IPS DF 6.9 (cell line): ENCODE results near the gene ZNF778.

ENCODE experiments used
- DNase-seq: peaks from one replicate; pipeline ENCODE4 v3.0.0-alpha.2; 2013; ENCODE audit warnings: low read depth, low spot score
- H3K27ac ChIP-seq: one replicate; pipeline ENCODE4 v1.5.1; 2013; ENCODE audit warnings: low read length, control low read depth
- H3K27me3 ChIP-seq: 2 replicates; pipeline ENCODE4 v1.6.1; 2013; ENCODE audit warnings: mild to moderate bottlenecking, low read length; ENCODE audit not compliant: control insufficient read depth, insufficient read depth
- H3K36me3 ChIP-seq: 2 replicates; pipeline ENCODE4 v1.6.1; 2013; ENCODE audit warnings: low read length; ENCODE audit not compliant: control insufficient read depth, insufficient read depth
- H3K4me1 ChIP-seq: 2 replicates; pipeline ENCODE4 v1.6.1; 2013; ENCODE audit warnings: low read length; ENCODE audit not compliant: control insufficient read depth, insufficient read depth
- H3K4me3 ChIP-seq: 2 replicates; pipeline ENCODE4 v1.5.1; 2013; ENCODE audit warnings: mild to moderate bottlenecking, low read length
- H3K9me3 ChIP-seq: 2 replicates; pipeline ENCODE4 v1.6.1; 2013; ENCODE audit warnings: low read length, inconsistent platforms; ENCODE audit not compliant: control insufficient read depth, insufficient read depth
- WGBS: extraction: QIAGEN DNeasy Blood & Tissue Kit; methylation state at CpG from one replicate; pipeline ENCODE4 v1.1.7; 2013; ENCODE audit warnings: mixed read lengths, missing lambda C conversion rate; ENCODE audit not compliant: insufficient read length, insufficient coverage; 5-methylcytosine and 5-hydroxymethylcytosine counted together

ZNF778 gene

DNA sequence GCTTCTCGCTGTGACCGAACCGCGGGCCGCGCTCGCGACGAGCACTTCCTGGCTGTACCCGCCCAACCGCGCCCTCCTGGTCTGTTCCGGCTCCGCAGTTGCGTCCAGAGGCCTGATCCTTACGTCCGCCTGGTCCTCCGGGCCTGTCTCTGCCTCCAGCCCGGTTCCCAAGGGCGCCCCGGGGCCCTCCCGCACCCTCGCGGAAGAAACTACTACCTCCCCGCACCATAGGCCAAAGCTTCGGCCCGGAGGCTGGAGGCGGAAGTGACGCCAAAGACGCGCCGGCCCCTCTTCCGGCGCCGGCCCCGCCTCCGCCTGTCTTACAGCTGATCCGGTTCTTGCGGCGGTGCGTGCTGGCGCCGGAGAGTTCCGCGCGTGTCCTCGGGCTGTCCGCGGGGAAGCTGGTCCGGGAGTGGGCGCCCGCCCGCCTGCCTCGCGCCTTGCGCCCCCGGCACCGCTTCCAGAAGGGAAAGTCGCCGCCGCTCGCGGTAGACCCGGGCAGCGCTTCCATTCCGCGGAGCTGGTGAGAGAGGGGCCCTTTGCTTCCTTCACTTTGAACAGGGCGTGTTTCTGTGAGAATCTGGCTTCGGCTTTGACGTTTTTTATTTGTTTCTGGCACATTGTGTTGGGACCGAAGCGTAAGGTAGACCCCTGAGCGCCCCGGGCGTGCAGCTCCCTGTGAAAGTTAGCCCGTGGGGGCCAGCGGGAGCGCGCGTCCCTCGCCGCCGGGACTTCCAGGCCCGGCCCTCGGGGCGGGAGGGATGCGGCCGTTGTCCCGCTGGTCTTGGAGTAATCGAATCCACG is at the start of gene ZNF778:
Gene ZNF778, plus strand, starts transcription at position 316 of the 804 bp plus-strand sequence. CDS start 3,425 bp downstream, outside the sequence.
- DNase-seq: no peak
- Histone ChIP-seq H3K27ac (no peak within 1 kb of the TSS), H3K9me3 (0 out of 2 replicates have a peak, but pooled peaks cover 1% of the 10 kb centered on the region), H3K4me1 (no peaks in the 10 kb centered on the region), H3K4me3 (peak within 1 kb of the TSS; percentile 100), H3K36me3 (peaks cover 8% of the 10 kb centered on the region), H3K27me3 (no peaks in the 10 kb centered on the region)
- WGBS: no CpG with 5 or more reads among the region's 91 CpGs

DNA sequence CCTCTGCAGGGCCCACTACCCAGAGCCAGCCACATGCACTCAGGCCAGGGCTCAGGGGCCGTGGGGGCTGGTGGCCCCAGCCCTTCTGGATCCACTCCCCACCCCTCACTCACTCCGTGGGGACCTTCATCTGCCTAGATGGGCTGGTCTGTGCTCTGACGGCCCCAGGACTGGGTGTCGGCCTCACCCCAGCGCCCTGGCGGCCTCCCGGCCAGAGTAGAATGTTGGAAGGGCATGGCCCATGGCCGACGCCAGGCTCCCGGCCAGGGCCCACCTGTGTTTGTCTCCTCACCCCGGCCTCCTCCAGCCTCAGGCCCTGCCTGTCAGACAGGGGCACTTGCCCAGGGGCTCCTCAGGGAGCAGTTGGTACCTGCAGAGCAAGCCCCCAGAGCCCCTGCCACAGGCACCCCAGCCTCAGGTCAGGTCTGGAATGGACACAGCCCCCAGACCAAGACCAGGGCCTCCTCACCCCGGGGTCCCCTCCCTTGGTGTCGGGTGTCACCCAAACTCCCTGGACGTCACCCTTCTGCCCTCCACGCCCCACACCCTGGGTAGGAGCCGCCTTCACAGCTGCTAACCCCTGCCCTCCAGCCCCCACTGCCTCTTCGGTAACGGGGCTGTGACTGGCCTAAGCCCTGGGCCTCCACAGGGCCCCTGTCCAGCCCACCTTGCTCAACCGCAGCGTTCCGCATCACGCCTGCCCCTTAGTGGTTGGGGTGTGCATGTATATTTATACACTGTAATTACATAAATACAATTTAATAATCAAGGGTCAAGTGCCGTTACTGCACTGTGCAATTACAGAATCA is 48.9 kb upstream of the ZNF778 start:
- no CpG with 5 or more reads among the region's 23 CpGs for WGBS
- Histone ChIP-seq H3K4me3 (no peak overlapping the region), H3K9me3 (no peaks in the 10 kb centered on the region), H3K4me1 (peaks cover 8% of the 10 kb centered on the region; the same call in 1 of the 2 replicates), H3K27ac (no peak overlapping the region), H3K36me3 (no peaks in the 10 kb centered on the region), H3K27me3 (no peaks in the 10 kb centered on the region)
- DNase-seq: no peak

DNA sequence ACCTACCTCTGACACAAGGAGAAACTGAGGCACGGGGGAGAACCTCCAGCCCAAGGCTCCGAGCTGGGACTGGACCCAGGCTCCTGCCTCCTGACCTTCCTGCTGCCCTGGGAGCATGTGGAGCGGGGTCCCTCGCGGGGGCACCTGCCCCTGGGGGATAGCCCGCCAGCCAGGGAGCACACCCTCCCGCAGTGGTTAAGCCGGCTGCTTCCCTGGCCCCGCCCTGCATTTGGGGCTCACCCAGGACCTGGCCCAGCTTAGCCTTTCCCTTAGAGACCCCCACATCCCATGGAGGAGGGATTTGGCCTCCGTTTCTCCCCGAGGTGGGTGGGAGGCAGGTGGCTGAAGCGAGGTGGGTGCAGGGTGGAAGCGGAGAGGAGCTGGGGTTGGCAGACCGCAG is 47.7 kb upstream of the ZNF778 start:
- WGBS: no CpG with 5 or more reads among the region's 14 CpGs
- Histone ChIP-seq H3K9me3 (no peaks in the 10 kb centered on the region), H3K36me3 (no peaks in the 10 kb centered on the region), H3K4me1 (peaks cover 8% of the 10 kb centered on the region; the same call in 1 of the 2 replicates), H3K27ac (no peak overlapping the region), H3K27me3 (no peaks in the 10 kb centered on the region), H3K4me3 (no peak overlapping the region)
- DNase-seq: no peak

DNA sequence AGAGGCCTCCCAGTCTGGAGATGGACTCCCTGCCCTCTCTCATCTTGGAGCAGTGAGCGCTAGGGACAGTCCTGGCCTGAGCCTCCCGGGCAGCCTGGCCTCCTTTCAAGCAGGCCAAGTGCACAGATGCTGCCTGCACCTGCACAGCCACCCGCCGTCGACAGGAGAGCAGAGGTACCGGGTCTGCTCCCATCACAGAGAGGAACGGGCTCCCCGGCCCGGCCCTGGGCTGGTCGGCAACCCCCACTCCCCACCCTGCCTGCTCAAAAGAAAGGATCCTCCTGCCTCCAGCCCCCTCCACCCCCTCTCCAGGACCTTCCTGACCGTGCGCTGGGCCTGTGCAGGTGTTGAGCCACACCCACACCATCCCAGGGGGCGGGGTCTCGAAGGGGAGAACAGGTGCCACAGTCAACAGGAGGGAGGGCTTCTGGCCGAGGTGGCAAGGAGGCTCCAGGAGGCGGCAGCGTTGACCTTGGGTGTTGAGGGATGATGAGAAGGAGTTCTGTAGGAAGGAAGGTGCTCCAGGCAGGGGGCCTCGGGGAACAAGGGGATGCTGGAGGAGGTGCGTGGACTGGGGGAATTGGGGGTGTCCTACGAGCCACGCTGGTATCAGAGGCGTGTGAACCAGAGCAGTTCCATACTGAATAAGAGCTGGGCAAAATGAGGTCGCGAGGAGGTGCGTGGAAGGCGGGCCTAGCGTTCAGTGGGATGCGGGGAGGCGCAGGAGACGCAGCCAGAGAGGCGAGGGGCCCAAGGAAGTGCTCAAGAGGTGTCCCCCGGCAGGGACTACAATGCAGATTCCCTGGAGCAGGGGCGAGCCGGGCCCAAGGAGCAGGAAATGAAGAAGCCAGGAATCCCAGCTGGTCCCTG is 46.9 kb upstream of the ZNF778 start:
- Histone ChIP-seq H3K27ac (no peak overlapping the region), H3K4me1 (peaks cover 8% of the 10 kb centered on the region; the same call in 1 of the 2 replicates), H3K9me3 (no peaks in the 10 kb centered on the region), H3K36me3 (no peaks in the 10 kb centered on the region), H3K27me3 (no peaks in the 10 kb centered on the region), H3K4me3 (peak overlapping the region; percentile 29; the same call in 1 of the 2 replicates)
- no peak for DNase-seq
- WGBS: no CpG with 5 or more reads among the region's 34 CpGs

DNA sequence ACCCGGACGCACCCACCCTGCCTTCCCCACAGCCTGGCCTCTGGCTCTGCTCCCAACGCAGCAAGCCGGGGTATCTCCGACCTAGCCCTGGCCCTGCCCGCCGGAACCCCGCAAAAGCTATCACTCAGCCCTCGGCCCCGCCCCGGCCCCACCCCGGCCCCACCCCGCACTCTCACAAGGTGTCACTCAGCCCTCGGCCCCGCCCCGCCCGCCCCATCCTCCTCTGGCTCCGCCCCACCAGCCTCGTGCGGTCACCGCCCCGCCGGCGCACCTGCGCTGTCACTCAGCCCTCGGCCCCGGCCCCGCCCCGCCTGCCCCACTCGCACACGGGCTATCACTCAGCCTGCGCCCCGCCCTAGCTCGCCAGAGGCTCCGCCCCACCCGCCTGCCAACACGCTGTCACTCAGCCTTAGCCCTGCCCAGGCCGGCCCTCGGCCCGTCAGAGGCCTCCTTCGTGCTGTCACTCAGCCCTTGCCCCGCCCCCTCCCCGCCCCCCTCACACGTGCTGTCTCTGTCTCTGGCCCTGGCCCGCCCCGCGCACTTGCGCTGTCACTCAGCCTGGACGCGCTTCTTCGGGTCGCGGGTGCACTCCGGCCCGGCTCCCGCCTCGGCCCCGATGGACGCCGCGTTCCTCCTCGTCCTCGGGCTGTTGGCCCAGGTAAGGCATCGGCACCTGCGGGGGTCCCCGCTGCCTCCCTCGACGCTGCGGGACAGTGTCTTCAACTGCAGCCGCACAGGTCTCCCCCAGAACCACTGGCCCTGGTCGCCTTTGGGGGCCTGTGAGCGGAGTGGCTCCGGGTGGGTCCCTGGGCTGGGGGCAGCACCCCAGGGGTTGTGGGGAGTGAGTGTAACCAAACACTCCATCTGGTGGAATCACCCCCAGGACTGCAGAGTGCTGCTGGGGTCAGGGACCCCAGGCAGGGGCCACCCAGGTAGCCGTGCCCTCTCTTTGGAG is 46.0 kb upstream of the ZNF778 start, which contains the start of gene CDH15:
Gene CDH15, plus strand, starts transcription at position 533 of the 955 bp plus-strand sequence. Its CDS starts 84 bp downstream, at position 617.
- Histone ChIP-seq H3K36me3 (no peaks in the 10 kb centered on the region), H3K4me1 (peaks cover 8% of the 10 kb centered on the region; the same call in 1 of the 2 replicates), H3K4me3 (peak within 1 kb of the TSS; percentile 29; the same call in 1 of the 2 replicates), H3K9me3 (no peaks in the 10 kb centered on the region), H3K27ac (no peak within 1 kb of the TSS), H3K27me3 (no peaks in the 10 kb centered on the region)
- no CpG with 5 or more reads among the region's 74 CpGs for WGBS
- DNase-seq: peak; percentile 93

DNA sequence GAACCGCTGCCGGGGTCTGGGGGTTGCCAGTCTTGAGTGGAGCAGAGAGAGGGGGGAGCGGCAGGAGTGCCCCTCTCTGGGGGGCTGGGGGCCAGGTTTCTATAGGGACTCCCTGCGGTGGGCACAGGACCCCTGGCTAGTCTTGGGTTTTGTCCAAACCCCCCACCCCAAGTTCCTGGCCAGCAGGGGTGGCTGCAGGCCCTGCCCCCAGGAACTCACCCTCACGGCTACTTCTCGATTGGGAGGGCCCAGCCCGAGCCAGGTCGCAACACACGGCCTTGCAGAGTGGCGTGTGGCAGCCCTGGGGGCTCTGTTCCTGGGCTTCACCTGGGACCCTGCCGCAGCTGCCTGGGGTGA is 45.4 kb upstream of the ZNF778 start:
- Histone ChIP-seq H3K4me1 (peaks cover 3% of the 10 kb centered on the region; the same call in 1 of the 2 replicates), H3K36me3 (no peaks in the 10 kb centered on the region), H3K4me3 (no peak overlapping the region), H3K9me3 (no peaks in the 10 kb centered on the region), H3K27me3 (no peaks in the 10 kb centered on the region), H3K27ac (no peak overlapping the region)
- WGBS: no CpG with 5 or more reads among the region's 11 CpGs
- DNase-seq: no peak

DNA sequence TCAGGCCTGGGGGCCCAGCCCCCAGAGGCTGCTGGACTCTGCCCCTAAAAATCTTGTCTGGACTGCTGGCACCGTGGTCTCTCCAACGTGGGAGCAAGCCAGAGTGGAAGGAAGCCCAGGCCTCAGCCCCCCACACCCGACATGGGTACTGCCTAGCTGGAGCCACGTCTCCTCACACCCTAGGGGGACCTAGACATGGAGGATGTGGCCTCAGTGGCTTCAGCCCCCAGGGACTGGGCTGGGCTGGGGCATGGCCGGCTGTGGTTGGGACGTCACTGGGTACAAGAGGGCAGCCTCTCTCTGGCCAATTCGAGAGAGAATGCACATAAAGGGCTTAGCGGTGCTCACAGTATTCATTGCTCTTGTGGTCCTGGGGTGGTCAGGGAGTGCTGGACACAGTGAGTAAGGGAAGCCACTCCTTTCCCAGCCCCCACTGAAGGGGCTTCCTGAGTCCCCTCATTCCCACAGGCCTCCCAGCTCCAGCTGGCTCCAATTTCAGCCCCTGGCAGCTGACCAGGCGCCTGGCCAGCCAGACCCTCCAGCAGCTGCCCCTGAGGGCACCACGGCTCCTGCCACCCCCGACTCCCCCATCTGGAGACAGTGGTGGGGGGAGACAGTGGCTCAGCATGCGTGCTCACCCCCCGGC is 44.9 kb upstream of the ZNF778 start:
- Histone ChIP-seq H3K4me3 (no peak overlapping the region), H3K4me1 (peaks cover 3% of the 10 kb centered on the region; the same call in 1 of the 2 replicates)

DNA sequence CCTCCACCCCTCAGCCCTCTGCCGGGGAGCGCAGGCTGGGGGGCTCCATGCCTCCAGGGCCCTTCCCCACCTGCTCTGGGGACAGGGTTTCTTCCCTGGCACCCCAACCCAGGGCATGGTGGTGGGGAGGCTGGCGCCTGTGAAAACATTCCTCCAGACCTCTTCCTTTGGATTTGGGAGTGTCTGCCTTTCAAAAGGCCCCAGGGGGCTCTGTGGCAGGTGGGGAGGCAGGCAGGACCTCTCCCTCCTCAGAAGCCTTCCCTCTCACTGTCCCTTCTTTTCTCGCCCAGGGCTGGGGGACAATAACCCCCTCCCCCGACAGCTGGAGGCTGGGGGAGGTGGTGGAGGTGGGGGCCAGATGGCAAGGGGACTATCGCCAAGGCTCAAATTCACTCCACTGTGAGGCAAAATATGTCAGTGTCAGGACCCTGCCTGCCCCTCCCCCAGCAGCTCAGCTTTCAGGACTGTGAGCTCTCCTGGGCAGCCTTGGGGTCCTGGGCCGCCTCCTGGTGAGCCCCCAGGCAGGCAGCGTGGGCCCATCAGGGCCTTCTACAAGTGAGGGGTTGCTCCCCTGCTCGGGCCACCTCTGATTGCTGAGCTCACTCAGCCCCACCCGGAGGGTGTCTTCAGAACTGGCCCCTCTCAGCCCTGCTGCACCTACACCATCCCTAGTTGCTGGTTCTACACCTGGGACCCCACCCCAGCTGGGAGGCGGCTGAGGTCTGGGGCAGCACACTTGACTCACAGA is 44.2 kb upstream of the ZNF778 start:
- no peaks in the 10 kb centered on the region for H3K9me3 ChIP-seq
- no peak overlapping the region for H3K27ac ChIP-seq
- no CpG with 5 or more reads among the region's 11 CpGs for WGBS
- H3K4me1 ChIP-seq: peaks cover 3% of the 10 kb centered on the region; the same call in 1 of the 2 replicates
- H3K36me3 ChIP-seq: no peaks in the 10 kb centered on the region
- no peaks in the 10 kb centered on the region for H3K27me3 ChIP-seq
- no peak overlapping the region for H3K4me3 ChIP-seq
- no peak for DNase-seq

More for the DNA sequence above, 44.9 kb upstream of the ZNF778 start:
- Histone ChIP-seq H3K27ac (no peak overlapping the region), H3K36me3 (no peaks in the 10 kb centered on the region), H3K27me3 (no peaks in the 10 kb centered on the region), H3K9me3 (no peaks in the 10 kb centered on the region)
- WGBS: no CpG with 5 or more reads among the region's 13 CpGs
- DNase-seq: no peak
